ENCODE data around the gene KDM4B.

GRCh38 chr19:5079071-5079774, 110.3 kb downstream of the KDM4B start:
- TF ChIP-seq CEBPB (IDR thresholded peaks at IDR 0.05; ENCODE audit: borderline replicate concordance in 1 of 2, low read depth in 2 of 2, low read length in 2 of 2) (no peak), HDAC6 (IDR thresholded peaks at IDR 0.05; ENCODE audit: unreplicated experiment) (no peak), CTCF (IDR thresholded peaks at IDR 0.05 in 2 of 3, conservative IDR thresholded peaks at IDR 0.05 in 1 of 3; ENCODE audit: control insufficient read depth in 2 of 3, extremely low read depth in 1 of 3, insufficient read depth in 1 of 3, low read depth in 3 of 3, low read length in 3 of 3) (no peak), DPF2 (IDR thresholded peaks at IDR 0.05) (no peak), MAX (IDR thresholded peaks at IDR 0.05; ENCODE audit: low read depth, low read length) (no peak), GABPA (IDR thresholded peaks at IDR 0.05; ENCODE audit: low read depth) (no peak), CHD1 (IDR thresholded peaks at IDR 0.05; ENCODE audit: low read depth, low read length) (no peak), EGR1 (IDR thresholded peaks at IDR 0.05; ENCODE audit: borderline replicate concordance in 1 of 2, low read depth in 2 of 2, low read length in 2 of 2) (no peak)

Data from GM12878 (cell line).